ENCODE data around the gene RPSA.
"Not testable (repeated sequence)": the region's sequence is repeated elsewhere in the genome, so short reads cannot be mapped to it uniquely, and the experiment has no call there.

The RPSA gene

GRCh38 chr3:39456159-39456558 lies 49.6 kb downstream of the RPSA start:
- no peak for DNase-seq (ENCODE audit: low read depth in 2 of 2)
- TF ChIP-seq, protein P1, sequence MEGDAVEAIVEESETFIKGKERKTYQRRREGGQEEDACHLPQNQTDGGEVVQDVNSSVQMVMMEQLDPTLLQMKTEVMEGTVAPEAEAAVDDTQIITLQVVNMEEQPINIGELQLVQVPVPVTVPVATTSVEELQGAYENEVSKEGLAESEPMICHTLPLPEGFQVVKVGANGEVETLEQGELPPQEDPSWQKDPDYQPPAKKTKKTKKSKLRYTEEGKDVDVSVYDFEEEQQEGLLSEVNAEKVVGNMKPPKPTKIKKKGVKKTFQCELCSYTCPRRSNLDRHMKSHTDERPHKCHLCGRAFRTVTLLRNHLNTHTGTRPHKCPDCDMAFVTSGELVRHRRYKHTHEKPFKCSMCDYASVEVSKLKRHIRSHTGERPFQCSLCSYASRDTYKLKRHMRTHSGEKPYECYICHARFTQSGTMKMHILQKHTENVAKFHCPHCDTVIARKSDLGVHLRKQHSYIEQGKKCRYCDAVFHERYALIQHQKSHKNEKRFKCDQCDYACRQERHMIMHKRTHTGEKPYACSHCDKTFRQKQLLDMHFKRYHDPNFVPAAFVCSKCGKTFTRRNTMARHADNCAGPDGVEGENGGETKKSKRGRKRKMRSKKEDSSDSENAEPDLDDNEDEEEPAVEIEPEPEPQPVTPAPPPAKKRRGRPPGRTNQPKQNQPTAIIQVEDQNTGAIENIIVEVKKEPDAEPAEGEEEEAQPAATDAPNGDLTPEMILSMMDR (IDR thresholded peaks at IDR 0.05; ENCODE audit: low read depth, low read length) = no peak
- no peak overlapping the region for H3K4me3 ChIP-seq (replicated peaks in 1 of 2; ENCODE audit: low read depth in 2 of 2, low read length in 2 of 2)

GRCh38 chr3:39457361-39457760 lies 50.8 kb downstream of the RPSA start:
- no peak for DNase-seq (ENCODE audit: low read depth in 2 of 2)
- TF ChIP-seq, protein P1 (IDR thresholded peaks at IDR 0.05; ENCODE audit: low read depth, low read length) = no peak

DNA sequence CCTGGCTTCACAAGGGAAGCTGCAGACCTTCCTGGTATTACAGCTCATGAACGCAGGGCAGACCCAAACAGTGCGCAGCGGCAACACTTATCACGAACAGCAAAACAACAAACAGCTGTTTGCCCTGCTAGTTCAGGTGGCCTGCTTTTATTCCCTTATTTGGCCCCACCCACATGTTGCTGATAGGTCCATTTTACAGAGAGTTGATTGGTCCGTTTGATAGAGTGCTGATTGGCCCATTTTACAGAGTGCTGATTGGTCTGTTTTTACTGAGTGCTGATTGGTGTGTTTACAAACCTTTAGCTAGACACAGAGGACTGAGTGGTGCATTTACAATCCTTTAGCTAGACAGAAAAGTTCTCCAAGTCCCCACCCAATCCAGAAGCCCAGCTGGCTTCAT lies 52.1 kb downstream of the RPSA start:
- H3K4me3 ChIP-seq (replicated peaks in 1 of 2; ENCODE audit: low read depth in 2 of 2, low read length in 2 of 2); DNase-seq (ENCODE audit: low read depth in 2 of 2): not testable (repeated sequence)

More at GRCh38 chr3:39457361-39457760, 50.8 kb downstream of the RPSA start:
- no peak overlapping the region for H3K4me3 ChIP-seq (replicated peaks in 1 of 2; ENCODE audit: low read depth in 2 of 2, low read length in 2 of 2)

GRCh38 chr3:39460677-39461076 lies 54.2 kb downstream of the RPSA start:
- no peak for DNase-seq (ENCODE audit: low read depth in 2 of 2)
- TF ChIP-seq, protein P1 (IDR thresholded peaks at IDR 0.05; ENCODE audit: low read depth, low read length) = no peak
- H3K4me3 ChIP-seq (replicated peaks in 1 of 2; ENCODE audit: low read depth in 2 of 2, low read length in 2 of 2) = no peak overlapping the region
